ENCODE data around the gene KIAA0232.

The KIAA0232 gene

DNA sequence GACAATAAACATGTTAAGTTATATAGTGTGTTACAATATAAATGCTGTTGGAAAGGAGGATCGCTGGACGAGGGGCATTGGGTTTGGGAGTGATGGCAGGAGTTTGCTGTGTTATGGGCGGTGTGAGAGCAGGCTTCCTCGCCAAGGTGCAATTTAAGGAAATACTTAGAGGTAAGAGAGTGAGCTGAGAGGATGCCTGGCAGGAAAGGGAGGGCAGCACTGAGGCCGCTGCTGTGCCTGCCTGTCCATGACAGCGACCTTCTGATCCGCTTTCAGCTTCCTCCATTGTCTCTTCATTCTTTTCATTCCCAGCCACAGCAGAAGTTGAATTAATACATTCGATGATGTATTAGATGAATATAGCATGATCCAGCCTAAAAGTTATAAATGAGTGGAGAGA is 85.9 kb downstream of the KIAA0232 start:
- intact Hi-C loops (cut with DNase I; ENCODE audit: low total_unique reads) = no loop called here
- peaks cover 40 to 72% (median 68%) of the 10 kb centered on the region in 3 donors for H3K36me3 ChIP-seq

DNA sequence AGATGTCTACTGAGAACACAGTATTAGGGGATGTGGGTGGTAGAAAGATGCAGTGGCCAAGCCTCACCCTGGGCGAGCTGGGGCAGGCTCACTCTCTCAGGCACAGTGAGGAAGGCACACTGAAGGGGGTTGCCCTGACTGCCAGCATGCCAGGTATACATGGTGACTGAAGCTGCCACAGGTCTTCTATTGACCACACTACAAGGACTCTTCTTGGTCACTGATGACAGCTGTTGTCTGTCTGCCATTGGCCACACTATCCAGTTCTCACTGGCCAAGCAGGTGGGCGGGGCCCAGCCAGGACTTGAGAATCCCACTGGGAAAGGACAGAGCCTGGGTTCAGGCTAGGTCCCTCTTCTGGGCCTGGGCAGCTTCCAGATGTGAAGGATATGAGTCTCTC is 87.4 kb downstream of the KIAA0232 start:
- DNase-seq = no peak
- Histone ChIP-seq H3K27ac (no peak overlapping the region), H3K27me3 (no peaks in the 10 kb centered on the region), H3K4me1 (no peaks in the 10 kb centered on the region), H3K9me3 (no peaks in the 10 kb centered on the region), H3K36me3 (peaks cover 49 to 75% (median 65%) of the 10 kb centered on the region in 3 donors), H3K4me3 (no peak overlapping the region)
- TF ChIP-seq, protein P1, sequence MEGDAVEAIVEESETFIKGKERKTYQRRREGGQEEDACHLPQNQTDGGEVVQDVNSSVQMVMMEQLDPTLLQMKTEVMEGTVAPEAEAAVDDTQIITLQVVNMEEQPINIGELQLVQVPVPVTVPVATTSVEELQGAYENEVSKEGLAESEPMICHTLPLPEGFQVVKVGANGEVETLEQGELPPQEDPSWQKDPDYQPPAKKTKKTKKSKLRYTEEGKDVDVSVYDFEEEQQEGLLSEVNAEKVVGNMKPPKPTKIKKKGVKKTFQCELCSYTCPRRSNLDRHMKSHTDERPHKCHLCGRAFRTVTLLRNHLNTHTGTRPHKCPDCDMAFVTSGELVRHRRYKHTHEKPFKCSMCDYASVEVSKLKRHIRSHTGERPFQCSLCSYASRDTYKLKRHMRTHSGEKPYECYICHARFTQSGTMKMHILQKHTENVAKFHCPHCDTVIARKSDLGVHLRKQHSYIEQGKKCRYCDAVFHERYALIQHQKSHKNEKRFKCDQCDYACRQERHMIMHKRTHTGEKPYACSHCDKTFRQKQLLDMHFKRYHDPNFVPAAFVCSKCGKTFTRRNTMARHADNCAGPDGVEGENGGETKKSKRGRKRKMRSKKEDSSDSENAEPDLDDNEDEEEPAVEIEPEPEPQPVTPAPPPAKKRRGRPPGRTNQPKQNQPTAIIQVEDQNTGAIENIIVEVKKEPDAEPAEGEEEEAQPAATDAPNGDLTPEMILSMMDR (IDR thresholded peaks at IDR 0.05) = no peak
- intact Hi-C loops (cut with DNase I; ENCODE audit: low total_unique reads) = loop anchor here (5.0 kb wide), 2 partner anchors 83 to 148 kb away; no protein-coding TSS in a partner anchor

More for the DNA sequence above, 85.9 kb downstream of the KIAA0232 start:
- Histone ChIP-seq H3K4me1 (no peaks in the 10 kb centered on the region), H3K27ac (no peak overlapping the region), H3K4me3 (no peak overlapping the region), H3K27me3 (no peaks in the 10 kb centered on the region), H3K9me3 (no peaks in the 10 kb centered on the region)
- TF ChIP-seq, protein P1 (IDR thresholded peaks at IDR 0.05) = no peak
- DNase-seq = no peak

DNA sequence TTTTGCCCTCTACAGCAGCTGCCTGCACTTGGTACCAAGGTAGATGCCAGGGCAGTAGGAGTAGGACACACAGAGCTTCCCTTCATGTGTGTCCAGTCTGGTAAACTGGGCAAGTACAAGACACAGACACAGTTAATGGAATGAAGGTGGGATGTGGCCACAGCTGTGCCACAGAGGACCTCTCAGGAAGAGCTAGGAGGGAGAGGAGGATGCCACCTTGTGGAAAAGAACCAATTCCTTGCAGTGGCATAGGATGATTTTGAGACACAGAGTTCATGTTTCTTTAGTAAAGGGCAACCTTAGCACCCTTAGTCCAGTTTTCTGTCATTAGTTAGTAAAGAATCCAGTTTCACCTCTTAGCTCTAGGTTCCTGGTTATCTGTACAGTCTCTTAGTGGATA is 90.8 kb downstream of the KIAA0232 start:
- TF ChIP-seq, protein P1 (IDR thresholded peaks at IDR 0.05) = no peak
- intact Hi-C loops (cut with DNase I; ENCODE audit: low total_unique reads) = loop anchor here (5.0 kb wide), 2 partner anchors 86 to 151 kb away; no protein-coding TSS in a partner anchor
- no peaks in the 10 kb centered on the region for H3K27me3 ChIP-seq
- no peaks in the 10 kb centered on the region for H3K4me1 ChIP-seq
- DNase-seq = no peak
- peaks cover 62 to 77% (median 67%) of the 10 kb centered on the region in 3 donors for H3K36me3 ChIP-seq
- no peaks in the 10 kb centered on the region for H3K9me3 ChIP-seq
- H3K4me3 ChIP-seq = no peak overlapping the region
- no peak overlapping the region for H3K27ac ChIP-seq

DNA sequence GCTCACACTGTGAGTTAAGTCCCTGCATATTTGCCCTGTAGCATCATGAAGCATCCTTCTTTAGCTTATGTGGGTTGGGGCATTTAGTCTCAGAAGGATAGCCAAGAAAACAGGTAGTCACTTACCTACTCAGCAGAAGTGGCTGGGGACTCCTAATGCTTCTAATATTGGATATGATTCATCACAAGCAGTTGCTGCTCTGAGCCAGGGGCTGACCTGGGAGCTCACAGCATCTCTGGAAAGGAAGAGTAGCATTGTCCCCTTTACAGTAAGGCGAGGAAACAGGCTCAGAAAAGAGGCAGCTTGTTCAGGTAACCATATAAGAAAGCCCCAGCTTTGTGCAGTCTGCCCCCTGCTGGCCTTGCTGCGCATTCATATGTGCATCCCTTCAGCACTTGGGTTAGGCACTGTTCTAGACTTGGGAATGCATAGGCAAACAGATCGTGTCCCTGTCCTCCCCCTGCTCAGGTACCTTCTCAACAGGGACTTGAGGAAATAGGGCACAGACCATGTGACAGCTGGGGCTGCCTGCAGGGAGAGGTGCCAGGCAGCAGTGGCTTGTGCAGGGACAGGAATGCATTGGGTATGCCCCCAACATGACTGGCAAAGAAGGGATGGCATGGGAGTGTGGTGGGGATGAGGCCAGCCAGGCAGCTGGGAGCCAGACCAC is 91.4 kb downstream of the KIAA0232 start:
- Histone ChIP-seq H3K9me3 (no peaks in the 10 kb centered on the region), H3K27ac (no peak overlapping the region), H3K4me3 (no peak overlapping the region), H3K27me3 (no peaks in the 10 kb centered on the region), H3K4me1 (no peaks in the 10 kb centered on the region), H3K36me3 (peaks cover 67 to 79% (median 72%) of the 10 kb centered on the region in 3 donors)
- peak; percentile 74 to 80 for DNase-seq
- intact Hi-C loops (cut with DNase I; ENCODE audit: low total_unique reads) = loop anchor here (5.0 kb wide), 2 partner anchors 87 to 152 kb away; no protein-coding TSS in a partner anchor
- TF ChIP-seq, protein P1 (IDR thresholded peaks at IDR 0.05) = peak; percentile 78 to 79

DNA sequence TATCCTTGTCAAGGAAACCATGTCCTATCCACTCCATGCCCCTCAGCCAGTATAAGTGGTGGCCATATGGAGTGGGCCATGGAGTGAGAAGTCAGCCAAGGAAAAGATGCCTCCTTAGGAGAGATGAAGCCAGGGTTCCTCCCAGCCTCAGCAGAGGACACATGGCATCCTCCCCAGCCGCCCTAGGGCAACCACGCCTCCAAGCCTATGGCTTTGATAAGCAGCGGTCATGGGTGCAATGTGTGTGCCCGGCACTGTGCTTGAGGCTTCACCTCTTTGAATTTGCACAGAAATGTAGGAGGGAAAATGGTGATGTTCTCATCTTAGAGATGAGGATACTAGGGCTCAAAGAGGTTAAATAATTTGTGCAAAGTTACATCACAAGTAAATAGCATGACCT is 92.5 kb downstream of the KIAA0232 start:
- H3K27ac ChIP-seq = no peak overlapping the region
- H3K4me1 ChIP-seq = no peaks in the 10 kb centered on the region
- DNase-seq = no peak
- no peaks in the 10 kb centered on the region for H3K9me3 ChIP-seq
- TF ChIP-seq, protein P1 (IDR thresholded peaks at IDR 0.05) = no peak
- no peak overlapping the region for H3K4me3 ChIP-seq
- H3K36me3 ChIP-seq = peaks cover 73 to 87% (median 78%) of the 10 kb centered on the region in 3 donors
- intact Hi-C loops (cut with DNase I; ENCODE audit: low total_unique reads) = loop anchor here (5.0 kb wide), 2 partner anchors 88 to 153 kb away; no protein-coding TSS in a partner anchor
- no peaks in the 10 kb centered on the region for H3K27me3 ChIP-seq

All from tibial artery (tissue), 4 donors.